Endothelial cell of umbilical vein (primary cell): ENCODE data around the gene STAT2. TPM values are rescaled to one million over a fixed set of nuclear protein-coding genes. Genes with fewer than 3 reads are reported as not detected.
A peak's percentile ranks its signal among the peaks of the same experiment; 100 is the strongest.

Experiments
- BruUV-seq: library from RNA; stranded (reverse); fragments of 400-500 nt; replicated peaks from 2 replicates; lab custom pipeline; 2021; lab: Mats Ljungman, UMichigan
- CTCF ChIA-PET: fragments of 300-600, 350-600 bp; sonication (Branson Sonifier 250); formaldehyde crosslinking; loops from one replicate; lab custom pipeline; 2021; ENCODE audit warnings: antibody characterized with exemption, inconsistent platforms; lab: Charles Lee
- POLR2A ChIA-PET: fragments of 300-600, 350-600 bp; sonication (Branson Sonifier 250); formaldehyde crosslinking; loops from one replicate; lab custom pipeline; 2021; ENCODE audit warnings: antibody characterized with exemption, inconsistent platforms; lab: Charles Lee
- DNase-seq: peaks from one replicate; pipeline ENCODE4 v3.0.0-alpha.2; 2011; ENCODE audit warnings: low read depth, low spot score
- FAIRE-seq: peaks from 2 replicates; lab custom pipeline; 2011; peaks lifted over from hg19 to GRCh38; lab: Jason Lieb, UNC
- H2AFZ ChIP-seq: 2 replicates; pipeline ENCODE4 v1.6.0; 2012; ENCODE audit warnings: low read depth, low read length, control low read depth, inconsistent platforms
- H3K27ac ChIP-seq: 2 replicates; pipeline ENCODE4 v1.5.1; 2011; ENCODE audit warnings: low read depth, mild to moderate bottlenecking, control low read depth, low read length, moderate library complexity; ENCODE audit not compliant: insufficient read depth
- H3K27me3 ChIP-seq, 2 experiments: 2 replicates each; pipeline versions ENCODE4 v1.6.0 to v1.6.1; 2011; ENCODE audit warnings: low read length in 2 of 2, mixed read lengths in 1 of 2; ENCODE audit not compliant: control insufficient read depth in 2 of 2, insufficient read depth in 2 of 2
- H3K36me3 ChIP-seq, 2 experiments: 2 replicates in 1 of 2; 3 replicates in 1 of 2; pipeline ENCODE4 v1.5.1; 2011; ENCODE audit warnings: low read length in 2 of 2, mild to moderate bottlenecking in 1 of 2, moderate library complexity in 1 of 2; ENCODE audit not compliant: control insufficient read depth in 2 of 2, insufficient read depth in 2 of 2; ENCODE audit errors: extremely low read depth in 1 of 2
- H3K4me1 ChIP-seq: 3 replicates; pipeline ENCODE4 v1.5.1; 2011; ENCODE audit warnings: mild to moderate bottlenecking, low read length; ENCODE audit not compliant: control insufficient read depth, insufficient read depth; ENCODE audit errors: extremely low read depth
- H3K4me2 ChIP-seq: 2 replicates; pipeline ENCODE4 v1.6.1; 2011; ENCODE audit warnings: low read length, control low read depth, mixed read lengths; ENCODE audit not compliant: insufficient read depth
- H3K4me3 ChIP-seq, 3 experiments: fragments of 200-600 bp in 1 of 3; sonication (generic), shearing (Covaris generic) in 1 of 3; replicated peaks in 1 of 3; 2 replicates each; pipeline ENCODE4 v1.5.1; 2011 to 2016; ENCODE audit warnings: control low read depth in 3 of 3, low read length in 3 of 3, mild to moderate bottlenecking in 2 of 3, inconsistent platforms in 1 of 3, low read depth in 1 of 3, moderate library complexity in 1 of 3; ENCODE audit not compliant: insufficient read depth in 1 of 3
- H3K79me2 ChIP-seq: 2 replicates; pipeline ENCODE4 v1.6.0; 2012; ENCODE audit warnings: low read length, inconsistent platforms; ENCODE audit not compliant: control insufficient read depth, insufficient read depth
- H3K9ac ChIP-seq: replicated peaks from 2 replicates; pipeline ENCODE3; 2011; ENCODE audit warnings: low read length, control low read depth; ENCODE audit not compliant: insufficient read depth; ENCODE audit errors: extremely low read depth
- H3K9me1 ChIP-seq: replicated peaks from 3 replicates; pipeline ENCODE4 v1.6.0; 2011; ENCODE audit warnings: mild to moderate bottlenecking, low read length; ENCODE audit not compliant: control insufficient read depth, insufficient read depth; ENCODE audit errors: extremely low read depth
- H3K9me3 ChIP-seq: replicated peaks from 2 replicates; pipeline ENCODE4 v1.5.1; 2012; ENCODE audit warnings: low read length, inconsistent platforms; ENCODE audit not compliant: control insufficient read depth, insufficient read depth
- H4K20me1 ChIP-seq: replicated peaks from 2 replicates; pipeline ENCODE3; 2011; ENCODE audit warnings: mild to moderate bottlenecking, low read length; ENCODE audit not compliant: control insufficient read depth, insufficient read depth; ENCODE audit errors: extremely low read depth
- FOS ChIP-seq: IDR thresholded peaks from 2 replicates; pipeline ENCODE4 v1.6.1; 2011; ENCODE audit warnings: mild to moderate bottlenecking, low read length, moderate library complexity, borderline replicate concordance; ENCODE audit not compliant: insufficient read depth
- GATA2 ChIP-seq: IDR thresholded peaks from 2 replicates; pipeline ENCODE4 v1.7.0; 2011; ENCODE audit warnings: low read depth, mild to moderate bottlenecking, moderate library complexity, mixed read lengths, low read length; ENCODE audit not compliant: insufficient read length, insufficient read depth
- JUN ChIP-seq: IDR thresholded peaks from 2 replicates; pipeline ENCODE4 v1.6.1; 2011; ENCODE audit warnings: borderline replicate concordance, low read depth; ENCODE audit not compliant: insufficient read length, insufficient read depth
- MYC ChIP-seq: IDR thresholded peaks from one replicate; pipeline ENCODE4 v1.6.1; 2011; ENCODE audit warnings: mild to moderate bottlenecking, low read depth, low read length
- POLR2A ChIP-seq: IDR thresholded peaks from 2 replicates; pipeline ENCODE4 v1.6.1; 2012; ENCODE audit warnings: low read depth, mild to moderate bottlenecking, control low read depth, low read length
- POLR2AphosphoS5 ChIP-seq: IDR thresholded peaks from 2 replicates; pipeline ENCODE4 v1.6.1; 2012; ENCODE audit warnings: low read depth, mild to moderate bottlenecking, control low read depth, low read length, moderate library complexity; ENCODE audit not compliant: insufficient read depth
- dilution Hi-C: fragments of 300-500 bp; cut with MboI; formaldehyde crosslinking; loops from one replicate; pipeline ENCODE4 v1.15.0; 2019; ENCODE audit warnings: low sequenced_read_pairs; ENCODE audit not compliant: extremely low pct_ligation_motif_present
- intact Hi-C: fragments of 100-400 bp; cut with micrococcal nuclease; formaldehyde crosslinking; loops from one replicate; pipeline ENCODE4 v1.10.0; 2022
- polyA plus RNA-seq, 4 experiments: library from polyadenylated mRNA; depleted of rRNA in 3 of 4; stranded (reverse) in 3 of 4; unstranded in 1 of 4; fragments of >200 nt; gene quantifications; 2 replicates each; pipeline versions ENCODE4 v1.2.1 to v1.2.3, GENCODE V29; 2011 to 2012; ENCODE audit warnings: missing spikeins in 1 of 4
- total RNA-seq: library from RNA; stranded (reverse); gene quantifications from 2 replicates; pipeline ENCODE4 v1.2.3, GENCODE V29; 2021
- TF ChIP-seq, protein P1 (sequence below): IDR thresholded peaks from 2 replicates; pipeline ENCODE4 v1.6.1; 2011; ENCODE audit not compliant: insufficient read depth, insufficient read length
- TF ChIP-seq, protein P2 (sequence below), 2 donors: IDR thresholded peaks; 1 replicate in 1 of 2; 2 replicates in 1 of 2; pipeline ENCODE4 v1.5.1; 2011; ENCODE audit warnings: low read length in 2 of 2, mild to moderate bottlenecking in 2 of 2, moderate library complexity in 2 of 2, control low read depth in 1 of 2, inconsistent platforms in 1 of 2, low read depth in 1 of 2; ENCODE audit not compliant: insufficient read depth in 1 of 2; ENCODE audit errors: extremely low read depth in 1 of 2

The STAT2 gene
- total and polyA plus RNA-seq, 2 donors (not counting 3 experiments of a cell fraction or from before 2014, with no cell fraction given): 62.8 to 66.5 TPM

DNA sequence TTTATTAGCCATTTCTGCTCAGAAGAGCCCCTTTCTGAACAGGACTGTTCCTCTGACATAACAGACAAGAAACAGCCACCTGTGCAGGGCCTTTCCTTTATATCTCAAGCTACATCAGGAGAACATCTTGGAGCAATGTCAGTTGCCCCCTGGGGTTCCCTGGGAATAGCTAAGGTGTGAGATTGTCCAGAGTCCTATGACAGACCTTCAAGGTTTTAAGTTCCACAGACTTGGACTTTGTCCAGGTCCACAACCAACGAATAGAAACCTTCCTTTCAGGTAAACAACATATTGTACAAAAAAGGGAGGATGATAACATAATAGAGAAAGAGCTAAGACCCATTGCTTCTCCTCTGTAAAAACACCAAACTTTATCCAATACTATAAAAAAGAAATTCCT is 18.3 kb downstream of the STAT2 start:
- Histone ChIP-seq H3K27ac (no peak overlapping the region), H3K9ac (no peak overlapping the region), H3K27me3 (no peaks in the 10 kb centered on the region), H3K4me1 (no peaks in the 10 kb centered on the region), H3K9me3 (no peaks in the 10 kb centered on the region), H3K79me2 (no peaks in the 10 kb centered on the region), H3K9me1 (no peaks in the 10 kb centered on the region), H3K4me2 (no peak overlapping the region), H2AFZ (no peak overlapping the region), H3K36me3 (peaks cover 12 to 31% of the 10 kb centered on the region in 2 experiments), H4K20me1 (no peaks in the 10 kb centered on the region), H3K4me3 (no peak overlapping the region)
- POLR2A ChIA-PET: no interaction called here
- intact Hi-C loops (no loop called here), dilution Hi-C loops (loop anchor here (10.0 kb wide), 1 partner anchor 63 kb away; no protein-coding TSS in a partner anchor)
- TF ChIP-seq GATA2 (no peak), MYC (no peak), POLR2AphosphoS5 (no peak)
- TF ChIP-seq, protein P1, sequence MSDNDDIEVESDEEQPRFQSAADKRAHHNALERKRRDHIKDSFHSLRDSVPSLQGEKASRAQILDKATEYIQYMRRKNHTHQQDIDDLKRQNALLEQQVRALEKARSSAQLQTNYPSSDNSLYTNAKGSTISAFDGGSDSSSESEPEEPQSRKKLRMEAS: no peak
- FAIRE-seq: peak; percentile 8
- no peak for DNase-seq
- CTCF ChIA-PET: interaction anchor here (0.9 to 1.7 kb wide), 3 partner anchors 19 to 123 kb away, joined by 3 read pairs; partner anchors contain the start of gene STAT2
- no TSS peak for BruUV-seq

DNA sequence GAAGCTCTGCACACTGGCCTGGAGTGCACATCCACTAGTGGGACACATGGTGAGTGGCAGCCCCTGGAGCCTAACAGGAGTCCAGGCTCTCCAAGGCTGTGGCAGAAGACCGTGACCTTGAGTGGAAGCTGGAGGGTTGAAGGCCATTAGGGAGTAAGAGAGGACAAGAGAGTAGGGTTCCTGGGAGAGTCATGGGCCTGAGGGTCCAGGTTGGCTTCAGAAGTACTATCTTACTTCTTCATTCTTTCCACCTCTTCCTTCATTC is 20.8 kb downstream of the STAT2 start:
- FAIRE-seq (no peak), DNase-seq (no peak)
- ChIA-PET POLR2A (interaction anchor here (0.6 kb wide), 1 partner anchor 9 kb away, joined by 9 read pairs; no protein-coding TSS in a partner anchor), CTCF (interaction anchor here (1.3 kb wide), 1 partner anchor 23 kb away, joined by 4 read pairs; the partner anchor contains the start of gene CNPY2)
- H3K4me2 ChIP-seq: no peak overlapping the region
- TF ChIP-seq POLR2AphosphoS5 (no peak), JUN (no peak), GATA2 (no peak), FOS (no peak), MYC (no peak), POLR2A (no peak)
- TF ChIP-seq, protein P2, sequence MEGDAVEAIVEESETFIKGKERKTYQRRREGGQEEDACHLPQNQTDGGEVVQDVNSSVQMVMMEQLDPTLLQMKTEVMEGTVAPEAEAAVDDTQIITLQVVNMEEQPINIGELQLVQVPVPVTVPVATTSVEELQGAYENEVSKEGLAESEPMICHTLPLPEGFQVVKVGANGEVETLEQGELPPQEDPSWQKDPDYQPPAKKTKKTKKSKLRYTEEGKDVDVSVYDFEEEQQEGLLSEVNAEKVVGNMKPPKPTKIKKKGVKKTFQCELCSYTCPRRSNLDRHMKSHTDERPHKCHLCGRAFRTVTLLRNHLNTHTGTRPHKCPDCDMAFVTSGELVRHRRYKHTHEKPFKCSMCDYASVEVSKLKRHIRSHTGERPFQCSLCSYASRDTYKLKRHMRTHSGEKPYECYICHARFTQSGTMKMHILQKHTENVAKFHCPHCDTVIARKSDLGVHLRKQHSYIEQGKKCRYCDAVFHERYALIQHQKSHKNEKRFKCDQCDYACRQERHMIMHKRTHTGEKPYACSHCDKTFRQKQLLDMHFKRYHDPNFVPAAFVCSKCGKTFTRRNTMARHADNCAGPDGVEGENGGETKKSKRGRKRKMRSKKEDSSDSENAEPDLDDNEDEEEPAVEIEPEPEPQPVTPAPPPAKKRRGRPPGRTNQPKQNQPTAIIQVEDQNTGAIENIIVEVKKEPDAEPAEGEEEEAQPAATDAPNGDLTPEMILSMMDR (IDR thresholded peaks at IDR 0.05; ENCODE audit: extremely low read depth in 1 of 2, insufficient read depth in 1 of 2, low read depth in 1 of 2, low read length in 2 of 2): no peak
- TF ChIP-seq, protein P1: no peak
- H3K9me3 ChIP-seq: no peaks in the 10 kb centered on the region
- BruUV-seq: no TSS peak
- no peaks in the 10 kb centered on the region for H3K9me1 ChIP-seq
- H3K4me1 ChIP-seq: peaks cover 5% of the 10 kb centered on the region
- peaks cover 9 to 19% of the 10 kb centered on the region in 2 experiments for H3K36me3 ChIP-seq
- no peak overlapping the region for H2AFZ ChIP-seq
- H3K27ac ChIP-seq: no peak overlapping the region
- H3K9ac ChIP-seq: no peak overlapping the region
- dilution Hi-C loops: no loop called here
- no peaks in the 10 kb centered on the region for H4K20me1 ChIP-seq
- H3K79me2 ChIP-seq: no peaks in the 10 kb centered on the region
- no peaks in the 10 kb centered on the region for H3K27me3 ChIP-seq
- intact Hi-C loops: no loop called here
- H3K4me3 ChIP-seq: no peak overlapping the region
